Activated CD8-positive, alpha-beta memory T cell treated with anti-CD3 and anti-CD28 coated beads for 24 hours (primary cell): Measurements from ENCODE around the gene GSE1.

Experiments
- DNase-seq: peaks from one replicate; pipeline ENCODE4 v3.0.0-alpha.2; 2020

Gene GSE1

GRCh38 chr16:85664580-85665372, 51.7 kb downstream of the GSE1 start:
- no peak for DNase-seq

- DNase-seq, result no peak
These were observed 52.2 kb downstream of the GSE1 start for GRCh38 chr16:85665373-85665740.

- DNase-seq, result no peak
These were observed 52.8 kb downstream of the GSE1 start for GRCh38 chr16:85665929-85666328.

GRCh38 chr16:85667261-85667660, 54.1 kb downstream of the GSE1 start:
- DNase-seq, result no peak

GRCh38 chr16:85667841-85668413, 54.8 kb downstream of the GSE1 start:
- DNase-seq, result no peak

GRCh38 chr16:85668676-85669424, 55.7 kb downstream of the GSE1 start:
- no peak for DNase-seq

GRCh38 chr16:85670840-85671239, 57.7 kb downstream of the GSE1 start:
- no peak for DNase-seq

- DNase-seq, result no peak
These were observed 60.7 kb downstream of the GSE1 start for GRCh38 chr16:85673529-85674417.

GRCh38 chr16:85674418-85674755, 61.3 kb downstream of the GSE1 start:
- no peak for DNase-seq

GRCh38 chr16:85674828-85675227, 61.7 kb downstream of the GSE1 start:
- no peak for DNase-seq

- DNase-seq, result no peak
These were observed 62.2 kb downstream of the GSE1 start for GRCh38 chr16:85675251-85675874.

GRCh38 chr16:85676466-85676865, 63.3 kb downstream of the GSE1 start:
- no peak for DNase-seq

GRCh38 chr16:85677383-85677967, 64.4 kb downstream of the GSE1 start:
- no peak for DNase-seq

- DNase-seq, result no peak
These were observed 64.9 kb downstream of the GSE1 start for GRCh38 chr16:85678016-85678415.

- no peak for DNase-seq
These were observed 65.7 kb downstream of the GSE1 start for GRCh38 chr16:85678821-85679220.

- no peak for DNase-seq
These were observed 66.7 kb downstream of the GSE1 start for GRCh38 chr16:85679870-85680269.

GRCh38 chr16:85680352-85680944, 67.3 kb downstream of the GSE1 start:
- DNase-seq, result no peak

- DNase-seq, result no peak
These were observed 68.1 kb downstream of the GSE1 start for GRCh38 chr16:85681255-85681654.

GRCh38 chr16:85682516-85682915, 69.4 kb downstream of the GSE1 start:
- DNase-seq, result no peak

- DNase-seq, result no peak
These were observed 70.2 kb downstream of the GSE1 start for GRCh38 chr16:85683363-85683762.

GRCh38 chr16:85685251-85685650, 72.1 kb downstream of the GSE1 start:
- DNase-seq, result no peak
